H9 (cell line): ENCODE results near the gene TENM4. TPM values are rescaled to one million over a fixed set of nuclear protein-coding genes. Genes with fewer than 3 reads are reported as not detected.

Source experiments
- DNase-seq: peaks from one replicate; pipeline ENCODE4 v3.0.0-alpha.2; 2017
- H2AFZ ChIP-seq: one replicate; pipeline ENCODE4 v1.6.1; 2013; ENCODE audit warnings: mild to moderate bottlenecking, low read length, control low read depth, moderate library complexity
- H2AK5ac ChIP-seq: 2 replicates; pipeline ENCODE4 v1.6.1; 2013; ENCODE audit warnings: low read length, control low read depth, mixed read lengths; ENCODE audit not compliant: insufficient read length
- H2BK120ac ChIP-seq: one replicate; pipeline ENCODE4 v1.6.1; 2013; ENCODE audit warnings: low read depth, mild to moderate bottlenecking, low read length, control low read depth, inconsistent platforms; ENCODE audit not compliant: poor library complexity, severe bottlenecking
- H2BK12ac ChIP-seq: 2 replicates; pipeline ENCODE4 v1.6.1; 2013; ENCODE audit warnings: low read length, control low read depth, mixed read lengths, low read depth; ENCODE audit not compliant: insufficient read length
- H2BK15ac ChIP-seq: 2 replicates; pipeline ENCODE4 v1.6.1; 2013; ENCODE audit warnings: low read depth, low read length, control low read depth
- H2BK20ac ChIP-seq: one replicate; pipeline ENCODE4 v1.6.1; 2013; ENCODE audit warnings: low read depth, mild to moderate bottlenecking, low read length, control low read depth, inconsistent platforms; ENCODE audit not compliant: poor library complexity, severe bottlenecking
- H2BK5ac ChIP-seq: 2 replicates; pipeline ENCODE4 v1.6.1; 2013; ENCODE audit warnings: low read length, control low read depth, mixed read lengths; ENCODE audit not compliant: insufficient read length
- H3K14ac ChIP-seq: 2 replicates; pipeline ENCODE4 v1.6.1; 2013; ENCODE audit warnings: low read length, control low read depth; ENCODE audit not compliant: insufficient read depth
- H3K18ac ChIP-seq: 2 replicates; pipeline ENCODE4 v1.6.1; 2013; ENCODE audit warnings: low read depth, mild to moderate bottlenecking, mixed read lengths, low read length, control low read depth; ENCODE audit not compliant: insufficient read length
- H3K23ac ChIP-seq: 2 replicates; pipeline ENCODE4 v1.6.1; 2013; ENCODE audit warnings: low read length, control low read depth, mixed read lengths, low read depth; ENCODE audit not compliant: insufficient read length
- H3K23me2 ChIP-seq: 2 replicates; pipeline ENCODE4 v1.6.1; 2013; ENCODE audit warnings: low read depth, mild to moderate bottlenecking, mixed read lengths, low read length, control low read depth; ENCODE audit not compliant: insufficient read length, poor library complexity, severe bottlenecking
- H3K27ac ChIP-seq: 2 replicates; pipeline ENCODE4 v1.5.1; 2013; ENCODE audit warnings: low read length, control low read depth, mixed read lengths, low read depth; ENCODE audit not compliant: insufficient read length
- H3K27me3 ChIP-seq: 2 replicates; pipeline ENCODE4 v1.6.1; 2013; ENCODE audit warnings: low read length, control low read depth, inconsistent platforms; ENCODE audit not compliant: insufficient read depth
- H3K4ac ChIP-seq: 2 replicates; pipeline ENCODE4 v1.6.1; 2013; ENCODE audit warnings: low read depth, mild to moderate bottlenecking, control low read depth, inconsistent platforms, low read length, moderate library complexity
- H3K4me1 ChIP-seq: 2 replicates; pipeline ENCODE4 v1.6.1; 2013; ENCODE audit warnings: low read length, control low read depth, inconsistent platforms; ENCODE audit not compliant: insufficient read depth
- H3K4me2 ChIP-seq: 2 replicates; pipeline ENCODE4 v1.6.1; 2013; ENCODE audit warnings: low read length, control low read depth, mixed read lengths; ENCODE audit not compliant: insufficient read length, insufficient read depth
- H3K56ac ChIP-seq: 2 replicates; pipeline ENCODE4 v1.6.1; 2013; ENCODE audit warnings: low read depth, mild to moderate bottlenecking, mixed read lengths, low read length, control low read depth; ENCODE audit not compliant: insufficient read length
- H3K79me1 ChIP-seq: 2 replicates; pipeline ENCODE4 v1.6.1; 2013; ENCODE audit warnings: low read depth, mild to moderate bottlenecking, moderate library complexity, low read length, control low read depth, inconsistent platforms; ENCODE audit not compliant: insufficient read depth, poor library complexity, severe bottlenecking
- H3K79me2 ChIP-seq: 2 replicates; pipeline ENCODE4 v1.6.1; 2013; ENCODE audit warnings: low read length, control low read depth, inconsistent platforms; ENCODE audit not compliant: insufficient read depth
- H3K9ac ChIP-seq: 2 replicates; pipeline ENCODE4 v1.6.1; 2013; ENCODE audit warnings: low read length, control low read depth, mixed read lengths; ENCODE audit not compliant: insufficient read length; ENCODE audit errors: extremely low read depth
- H3K9me3 ChIP-seq: one replicate; pipeline ENCODE4 v1.6.1; 2013; ENCODE audit warnings: low read depth, low read length, inconsistent platforms; ENCODE audit not compliant: control insufficient read depth
- H3T11ph ChIP-seq: one replicate; pipeline ENCODE4 v1.6.1; 2013; ENCODE audit warnings: mild to moderate bottlenecking, low read length, control low read depth, inconsistent platforms
- H4K20me1 ChIP-seq: one replicate; pipeline ENCODE4 v1.6.1; 2013; ENCODE audit not compliant: control insufficient read depth, insufficient read length, insufficient read depth
- H4K5ac ChIP-seq: 2 replicates; pipeline ENCODE4 v1.6.1; 2013; ENCODE audit warnings: low read depth, mild to moderate bottlenecking, mixed read lengths, low read length, control low read depth; ENCODE audit not compliant: insufficient read length
- H4K8ac ChIP-seq: replicated peaks from 2 replicates; pipeline ENCODE4 v1.6.1; 2013; ENCODE audit warnings: low read length, control low read depth, mixed read lengths, low read depth; ENCODE audit not compliant: insufficient read length
- H4K91ac ChIP-seq: 2 replicates; pipeline ENCODE4 v1.6.1; 2013; ENCODE audit warnings: low read depth, mild to moderate bottlenecking, moderate library complexity, mixed read lengths, low read length, control low read depth; ENCODE audit not compliant: insufficient read length
- H3K27ac Mint-ChIP-seq, 3 experiments: 2 replicates in 2 of 3; 3 replicates in 1 of 3; pipeline ENCODE4 v1.8.0; 2020 to 2021; ENCODE audit warnings: mixed read lengths in 3 of 3, mild to moderate bottlenecking in 1 of 3, moderate library complexity in 1 of 3
- H3K27me3 Mint-ChIP-seq: 2 replicates; pipeline ENCODE4 v1.8.0; 2021; ENCODE audit warnings: low read depth, mild to moderate bottlenecking, moderate library complexity, mixed read lengths
- H3K36me3 Mint-ChIP-seq, 3 experiments: 2 replicates in 2 of 3; 3 replicates in 1 of 3; pipeline ENCODE4 v1.8.0; 2020 to 2021; ENCODE audit warnings: low read depth in 3 of 3, mixed read lengths in 3 of 3; ENCODE audit not compliant: insufficient read depth in 1 of 3
- H3K4me1 Mint-ChIP-seq, 2 experiments: 2 replicates each; pipeline ENCODE4 v1.8.0; 2020; ENCODE audit warnings: mixed read lengths in 2 of 2
- H3K4me3 Mint-ChIP-seq, 2 experiments: 2 replicates in 1 of 2; 3 replicates in 1 of 2; pipeline ENCODE4 v1.8.0; 2020 to 2021; ENCODE audit warnings: mild to moderate bottlenecking in 2 of 2, mixed read lengths in 2 of 2, moderate library complexity in 1 of 2
- H3K9me3 Mint-ChIP-seq, 2 experiments: 2 replicates in 1 of 2; 3 replicates in 1 of 2; pipeline ENCODE4 v1.8.0; 2020; ENCODE audit warnings: mild to moderate bottlenecking in 2 of 2, mixed read lengths in 2 of 2, moderate library complexity in 1 of 2
- CTCF ChIP-seq: fragments of 200-600 bp; sonication (generic); conservative IDR thresholded peaks from 3 replicates; pipeline ENCODE4 v1.8.0; 2021; ENCODE audit warnings: antibody characterized with exemption, mild to moderate bottlenecking
- WGBS: extraction: QIAGEN DNeasy Blood & Tissue Kit; methylation state at CpG from one replicate; pipeline ENCODE4 v1.1.7; 2013; ENCODE audit warnings: missing lambda C conversion rate, low lambda C conversion rate, mixed read lengths; ENCODE audit not compliant: insufficient read length; ENCODE audit errors: extremely low coverage; 5-methylcytosine and 5-hydroxymethylcytosine counted together
- total RNA-seq: library from RNA; stranded (reverse); gene quantifications from 2 replicates; pipeline ENCODE4 v1.2.1, GENCODE V29; 2021

TENM4 gene
- total RNA-seq, 1 experiment from 2014 or later, result 4.6 TPM

GRCh38 chr11:79212741-79213190, 228.1 kb downstream of the TENM4 start:
- Histone ChIP-seq H2BK20ac (no peak overlapping the region), H4K20me1 (no peaks in the 10 kb centered on the region), H2BK12ac (no peak overlapping the region), H3K79me1 (no peaks in the 10 kb centered on the region), H2BK15ac (no peak overlapping the region), H3K18ac (no peak overlapping the region), H3T11ph (no peak overlapping the region), H3K4me1 (0 out of 2 replicates have a peak, but pooled peaks cover 5% of the 10 kb centered on the region), H3K9me3 (no peaks in the 10 kb centered on the region), H4K5ac (no peak overlapping the region), H3K79me2 (no peaks in the 10 kb centered on the region), H4K8ac (no peak overlapping the region), H3K23me2 (no peaks in the 10 kb centered on the region), H3K9ac (no peak overlapping the region), H2AK5ac (no peak overlapping the region), H3K4me2 (no peak overlapping the region), H2AFZ (no peak overlapping the region), H3K14ac (0 out of 2 replicates have a peak overlapping the region, but pooled peaks have one; percentile 25), H3K23ac (no peak overlapping the region), H2BK5ac (no peak overlapping the region), H4K91ac (no peak overlapping the region), H2BK120ac (no peak overlapping the region), H3K27ac (no peak overlapping the region), H3K4ac (no peak overlapping the region), H3K56ac (no peak overlapping the region), H3K27me3 (no peaks in the 10 kb centered on the region)
- H3K4me1 Mint-ChIP-seq, result peaks cover 5 to 6% of the 10 kb centered on the region in 2 experiments
- peak overlapping the region in 1 of 3 experiments; percentile 14; a peak in 1 of 7 replicates for H3K27ac Mint-ChIP-seq
- whole genome bisulfite sequencing, result no CpG with 5 or more reads among the region's 6 CpGs
- peak; percentile 41 for DNase-seq
- TF ChIP-seq CTCF, result no peak
- no peaks in the 10 kb centered on the region for H3K27me3 Mint-ChIP-seq
- no peak overlapping the region for H3K4me3 Mint-ChIP-seq
- no peaks in the 10 kb centered on the region for H3K9me3 Mint-ChIP-seq
- no peaks in the 10 kb centered on the region; a peak in 2 of 7 replicates for H3K36me3 Mint-ChIP-seq
